Mesodermal cell (in vitro differentiated cells): ENCODE measurements around the gene GSX2.

Experiments
- H3K27ac ChIP-seq: 2 replicates; pipeline ENCODE4 v1.7.0; 2013; ENCODE audit warnings: mild to moderate bottlenecking, low read depth, low read length, moderate library complexity; ENCODE audit not compliant: severe bottlenecking
- H3K36me3 ChIP-seq: 2 replicates; pipeline ENCODE4 v1.7.1; 2013; ENCODE audit warnings: mild to moderate bottlenecking, low read length, moderate library complexity; ENCODE audit not compliant: control insufficient read depth, insufficient read depth
- H3K4me1 ChIP-seq: one replicate; pipeline ENCODE4 v1.7.1; 2013; ENCODE audit warnings: mild to moderate bottlenecking, low read length; ENCODE audit not compliant: insufficient read depth, control insufficient read depth, poor library complexity, severe bottlenecking
- H3K4me3 ChIP-seq: 2 replicates; pipeline ENCODE4 v1.7.0; 2013; ENCODE audit warnings: low read length, control low read depth, mild to moderate bottlenecking; ENCODE audit not compliant: insufficient read depth, poor library complexity, severe bottlenecking; ENCODE audit errors: extremely low read depth
- H3K9me3 ChIP-seq: 2 replicates; pipeline ENCODE4 v1.7.1; 2013; ENCODE audit warnings: mild to moderate bottlenecking, low read length, moderate library complexity; ENCODE audit not compliant: control insufficient read depth
- WGBS, 2 experiments: methylation state at CpG; one replicate each; pipeline ENCODE4 v1.1.5; 2013; ENCODE audit warnings: missing lambda C conversion rate in 2 of 2; ENCODE audit not compliant: insufficient coverage in 2 of 2; 5-methylcytosine and 5-hydroxymethylcytosine counted together

GSX2 gene

DNA sequence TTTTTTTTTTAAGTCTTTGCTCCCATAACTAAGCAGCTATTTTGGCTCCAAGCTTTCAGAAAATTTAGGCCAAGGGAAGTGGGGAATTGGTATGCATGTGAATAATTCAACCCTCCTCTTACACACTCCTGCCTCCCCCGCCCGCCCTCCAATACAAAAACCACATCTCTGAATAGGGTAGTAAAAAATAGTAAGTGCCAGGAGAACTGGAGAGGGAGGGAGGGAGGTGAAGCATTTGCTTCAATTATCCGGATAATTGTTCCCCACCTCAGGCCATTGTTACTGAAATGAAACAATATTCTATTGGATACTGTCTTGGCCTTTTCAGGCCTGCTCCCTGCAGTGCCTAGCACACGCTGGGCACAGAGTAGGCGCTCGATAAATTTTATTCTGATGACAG, 5.5 kb upstream of the GSX2 start:
- Histone ChIP-seq H3K9me3 (no peaks in the 10 kb centered on the region), H3K4me1 (peaks cover 21% of the 10 kb centered on the region), H3K4me3 (no peak overlapping the region), H3K36me3 (no peaks in the 10 kb centered on the region), H3K27ac (no peak overlapping the region)
- WGBS, 2 experiments, result 30% methylated on average over 2 of the region's 6 CpGs; no CpG with 5 or more reads in 1 of the 2 experiments

- H3K36me3 ChIP-seq, result no peaks in the 10 kb centered on the region
- no peak overlapping the region for H3K27ac ChIP-seq
- 13 to 14% methylated on average over 8 to 12 of the region's 19 CpGs for WGBS, 2 experiments
- H3K4me3 ChIP-seq, result no peak overlapping the region
- H3K9me3 ChIP-seq, result no peaks in the 10 kb centered on the region
- H3K4me1 ChIP-seq, result peaks cover 22% of the 10 kb centered on the region
These were observed 4.7 kb upstream of the GSX2 start for GRCh38 chr4:54095110-54095825.

DNA sequence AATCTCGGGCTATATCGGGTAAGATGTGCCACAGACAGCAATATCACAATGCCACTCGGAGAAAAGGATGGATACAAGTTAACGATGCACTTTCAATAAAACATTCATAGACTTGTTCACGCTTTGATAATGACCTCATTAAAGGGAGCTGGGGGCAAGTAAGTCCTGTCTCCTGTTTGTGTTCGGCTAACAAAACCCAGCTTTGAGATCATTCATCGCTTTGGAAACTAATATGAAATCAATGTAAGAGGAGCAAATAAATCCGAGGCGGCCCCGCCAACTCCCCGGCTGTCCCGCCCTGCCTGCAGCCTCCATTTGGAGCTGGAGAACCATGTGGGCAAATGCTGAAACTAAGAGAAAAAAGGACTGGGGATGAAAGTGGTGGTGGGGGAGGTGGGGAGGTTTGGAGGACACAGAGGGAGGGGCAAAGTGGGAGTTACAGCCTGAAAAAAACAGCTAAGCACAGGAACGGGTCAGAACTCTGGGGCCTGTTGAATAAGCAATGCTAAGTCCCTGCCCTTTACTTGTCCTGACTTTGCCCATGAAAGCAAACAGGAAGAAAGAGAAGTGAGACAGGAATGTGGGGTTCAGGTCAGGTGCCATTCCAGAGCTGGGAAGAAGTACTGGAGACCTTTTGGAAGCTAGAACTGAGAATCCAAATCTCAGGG, 3.5 kb upstream of the GSX2 start:
- no peaks in the 10 kb centered on the region for H3K9me3 ChIP-seq
- H3K4me1 ChIP-seq, result peaks cover 26% of the 10 kb centered on the region
- 16 to 18% methylated on average over 6 to 13 of the region's 13 CpGs for WGBS, 2 experiments
- H3K27ac ChIP-seq, result no peak overlapping the region
- no peak overlapping the region for H3K4me3 ChIP-seq
- no peaks in the 10 kb centered on the region for H3K36me3 ChIP-seq

DNA sequence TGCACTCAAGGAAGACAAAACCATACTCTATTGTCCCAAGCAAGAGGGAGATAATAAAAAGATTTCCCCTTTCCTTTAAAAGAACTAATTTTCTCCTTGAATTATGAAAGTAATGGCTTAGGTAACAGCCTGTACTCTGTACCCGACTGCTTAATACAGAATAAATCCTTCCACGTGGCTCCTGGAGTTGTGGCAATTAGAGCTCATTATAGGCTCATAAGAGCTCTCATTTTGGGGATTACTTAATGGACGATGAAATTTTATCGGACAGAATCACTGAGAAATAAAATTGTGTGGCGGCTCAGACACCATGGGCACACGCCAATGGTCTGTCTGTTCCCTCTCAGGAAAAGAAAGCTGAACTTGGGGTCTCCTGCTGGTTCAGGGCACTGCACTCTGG, 2.8 kb upstream of the GSX2 start:
- Histone ChIP-seq H3K4me1 (peaks cover 34% of the 10 kb centered on the region), H3K27ac (no peak overlapping the region), H3K36me3 (no peaks in the 10 kb centered on the region), H3K9me3 (no peaks in the 10 kb centered on the region), H3K4me3 (no peak overlapping the region)
- WGBS, 2 experiments, result 66 to 79% methylated on average over 5 to 6 of the region's 6 CpGs

- Histone ChIP-seq H3K27ac (no peak overlapping the region), H3K4me3 (no peak overlapping the region), H3K9me3 (no peaks in the 10 kb centered on the region), H3K36me3 (no peaks in the 10 kb centered on the region), H3K4me1 (peaks cover 39% of the 10 kb centered on the region)
- 44 to 56% methylated on average over 3 to 4 of the region's 5 CpGs for WGBS, 2 experiments
These were observed 1.6 kb upstream of the GSX2 start for GRCh38 chr4:54098375-54098774.

DNA sequence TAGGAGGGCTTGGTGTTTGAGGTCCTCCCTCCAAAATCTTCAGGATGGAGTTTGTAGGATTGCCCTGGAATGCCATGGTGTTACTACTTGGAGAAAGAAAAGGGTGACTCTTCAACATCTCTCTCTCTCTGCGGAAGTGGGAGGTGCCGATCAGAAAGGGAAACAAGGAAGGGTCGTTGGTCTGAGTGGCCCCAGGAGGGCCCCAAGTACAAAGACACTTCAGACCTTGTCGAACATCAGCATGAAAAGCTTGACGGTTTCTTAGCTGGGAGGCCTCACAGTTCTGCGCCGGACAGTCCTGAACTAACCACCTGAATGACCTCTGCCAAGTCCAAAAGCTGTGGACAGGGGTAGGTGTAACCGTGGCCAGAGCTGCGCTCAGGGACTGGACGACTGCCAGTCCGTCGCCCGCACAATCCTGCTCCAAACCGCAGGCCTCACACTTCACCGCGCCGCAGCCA, 646 bp upstream of the GSX2 start:
- Histone ChIP-seq H3K27ac (no peak overlapping the region), H3K4me1 (peaks cover 46% of the 10 kb centered on the region), H3K4me3 (peak overlapping the region; percentile 33), H3K36me3 (no peaks in the 10 kb centered on the region), H3K9me3 (no peaks in the 10 kb centered on the region)
- WGBS, 2 experiments, result 0 to 3% methylated on average over 9 to 14 of the region's 17 CpGs

DNA sequence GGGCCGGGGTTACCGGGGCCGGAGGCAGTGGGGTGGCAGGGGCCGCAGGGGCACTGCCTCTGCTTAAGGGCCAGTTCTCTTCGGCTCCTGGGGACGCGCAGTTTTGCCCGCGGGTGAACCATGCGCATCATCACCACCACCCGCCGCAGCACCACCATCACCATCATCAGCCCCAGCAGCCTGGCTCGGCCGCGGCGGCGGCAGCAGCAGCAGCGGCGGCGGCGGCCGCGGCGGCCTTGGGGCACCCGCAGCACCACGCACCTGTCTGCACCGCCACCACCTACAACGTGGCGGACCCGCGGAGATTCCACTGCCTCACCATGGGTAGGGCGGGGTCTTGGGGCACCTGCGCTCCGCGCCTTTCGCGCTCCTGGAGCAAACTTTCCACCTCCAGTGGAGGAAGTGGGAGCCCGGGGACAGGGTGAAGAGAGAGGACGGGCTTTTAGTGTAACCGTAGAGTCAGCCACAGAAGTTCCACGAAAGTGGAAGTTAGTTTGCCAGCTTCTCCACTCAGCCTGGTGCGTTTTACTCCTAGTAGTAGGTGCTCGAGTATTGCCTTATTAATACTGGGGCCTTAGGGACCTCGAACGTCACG, 729 bp downstream of the GSX2 start:
- Histone ChIP-seq H3K9me3 (no peaks in the 10 kb centered on the region), H3K4me1 (peaks cover 46% of the 10 kb centered on the region), H3K4me3 (peak overlapping the region; percentile 33), H3K36me3 (no peaks in the 10 kb centered on the region), H3K27ac (no peak overlapping the region)
- 1 to 2% methylated on average over 20 to 25 of the region's 46 CpGs for WGBS, 2 experiments

DNA sequence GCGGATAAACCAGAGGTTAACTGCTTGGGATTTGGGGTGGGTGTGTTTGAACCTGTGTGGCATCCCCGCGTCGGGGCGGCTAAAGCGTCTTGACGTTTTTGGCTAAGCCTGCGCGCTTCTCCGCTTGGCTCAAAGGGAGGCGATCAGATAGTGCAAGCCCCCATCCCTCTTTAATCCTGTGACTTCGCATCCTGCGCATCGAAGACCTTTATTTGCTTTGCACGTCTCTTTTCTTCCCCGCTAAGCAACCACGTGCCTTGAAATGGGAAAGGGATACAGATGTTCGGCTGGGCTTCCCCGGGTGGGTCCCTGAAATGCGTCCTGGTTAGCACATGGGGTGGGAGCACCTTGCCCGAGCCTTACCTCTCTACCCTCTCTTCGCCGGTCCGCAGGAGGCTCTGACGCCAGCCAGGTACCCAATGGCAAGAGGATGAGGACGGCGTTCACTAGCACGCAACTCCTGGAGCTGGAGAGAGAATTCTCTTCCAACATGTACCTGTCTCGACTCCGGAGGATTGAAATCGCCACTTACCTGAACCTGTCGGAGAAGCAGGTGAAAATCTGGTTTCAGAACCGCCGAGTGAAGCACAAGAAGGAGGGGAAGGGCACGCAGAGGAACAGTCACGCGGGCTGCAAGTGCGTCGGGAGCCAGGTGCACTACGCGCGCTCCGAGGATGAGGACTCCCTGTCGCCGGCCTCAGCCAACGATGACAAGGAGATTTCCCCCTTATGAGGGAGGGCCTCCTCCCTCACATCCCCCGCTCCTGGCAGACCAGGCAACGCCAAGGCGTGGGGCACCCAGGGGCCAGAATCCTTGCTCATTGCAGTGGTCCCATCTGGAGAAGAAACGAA, 1.5 kb downstream of the GSX2 start:
- WGBS, 2 experiments, result 2 to 3% methylated on average over 11 to 37 of the region's 50 CpGs

DNA sequence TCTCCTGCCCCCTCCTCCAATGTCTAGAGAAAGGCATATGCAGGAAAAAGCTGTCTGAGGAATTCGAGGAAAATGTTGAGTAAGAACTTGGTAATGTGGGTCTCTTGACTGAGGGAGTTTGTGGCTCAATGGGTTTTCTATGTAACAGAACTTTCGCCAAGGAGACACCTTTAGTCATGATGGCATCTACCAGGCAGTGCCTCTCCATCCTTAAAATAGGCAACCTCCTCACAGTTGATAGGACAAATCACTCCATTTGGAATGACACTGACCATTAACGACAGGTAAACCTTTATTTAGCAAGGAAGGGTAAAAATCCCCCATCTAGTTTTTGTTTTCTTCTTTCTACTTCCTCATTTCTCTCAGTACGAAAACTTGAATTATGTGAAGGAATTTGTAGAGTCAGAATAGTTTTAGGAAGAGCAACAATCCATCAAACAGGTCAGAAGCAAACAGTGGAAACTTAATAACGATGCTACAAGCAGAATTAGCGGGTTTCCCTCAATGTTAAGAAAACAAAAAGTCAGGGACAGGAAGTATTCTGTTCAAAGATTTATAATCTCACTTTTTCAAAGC, 2.7 kb downstream of the GSX2 start:
- H3K9me3 ChIP-seq, result no peaks in the 10 kb centered on the region
- H3K4me3 ChIP-seq, result no peak overlapping the region
- H3K36me3 ChIP-seq, result no peaks in the 10 kb centered on the region
- H3K27ac ChIP-seq, result peak overlapping the region; percentile 25
- 14 to 29% methylated on average over 1 to 4 of the region's 6 CpGs for whole genome bisulfite sequencing, 2 experiments
- peaks cover 36% of the 10 kb centered on the region for H3K4me1 ChIP-seq

More for the DNA sequence above, 1.5 kb downstream of the GSX2 start:
- Histone ChIP-seq H3K36me3 (no peaks in the 10 kb centered on the region), H3K27ac (no peak overlapping the region), H3K4me3 (no peak overlapping the region), H3K9me3 (no peaks in the 10 kb centered on the region), H3K4me1 (peaks cover 39% of the 10 kb centered on the region)

- H3K36me3 ChIP-seq, result no peaks in the 10 kb centered on the region
- WGBS, 2 experiments, result 0 to 16% methylated on average over 2 to 3 of the region's 8 CpGs
- no peaks in the 10 kb centered on the region for H3K9me3 ChIP-seq
- peak overlapping the region; percentile 3 for H3K4me3 ChIP-seq
- peaks cover 40% of the 10 kb centered on the region for H3K4me1 ChIP-seq
- H3K27ac ChIP-seq, result peak overlapping the region; percentile 25
These were observed 3.2 kb downstream of the GSX2 start for GRCh38 chr4:54103190-54103574.
